Upper lobe of left lung (tissue), 4 donors: ENCODE data around the gene MT1G.

Experiments used
- EP300 ChIP-seq, 4 donors: sonication (generic); formaldehyde crosslinking; IDR thresholded peaks; one replicate each; pipeline ENCODE4 v1.5.1; 2017; ENCODE audit warnings: antibody characterized with exemption in 4 of 4, control low read depth in 2 of 4
- POLR2A ChIP-seq, 4 donors: fragments of 450-650 bp; IDR thresholded peaks; one replicate each; pipeline ENCODE4 v1.5.1; 2016 to 2017; ENCODE audit warnings: antibody characterized with exemption in 4 of 4, mild to moderate bottlenecking in 2 of 4
- TF ChIP-seq, protein P1 (sequence below), 6 experiments: fragments of 450-650 bp in 4 of 6; fragments of 200-600 bp in 2 of 6; sonication (generic) in 2 of 6; IDR thresholded peaks; one replicate each; pipeline ENCODE4 v1.5.1; 2016 to 2019; ENCODE audit warnings: antibody characterized with exemption in 6 of 6

GRCh38 chr16:56677474-56677873, 9.6 kb upstream of the MT1G start:
- TF ChIP-seq EP300 (IDR thresholded peaks at IDR 0.05) (no peak), POLR2A (IDR thresholded peaks at IDR 0.05) (no peak)
- TF ChIP-seq, protein P1, sequence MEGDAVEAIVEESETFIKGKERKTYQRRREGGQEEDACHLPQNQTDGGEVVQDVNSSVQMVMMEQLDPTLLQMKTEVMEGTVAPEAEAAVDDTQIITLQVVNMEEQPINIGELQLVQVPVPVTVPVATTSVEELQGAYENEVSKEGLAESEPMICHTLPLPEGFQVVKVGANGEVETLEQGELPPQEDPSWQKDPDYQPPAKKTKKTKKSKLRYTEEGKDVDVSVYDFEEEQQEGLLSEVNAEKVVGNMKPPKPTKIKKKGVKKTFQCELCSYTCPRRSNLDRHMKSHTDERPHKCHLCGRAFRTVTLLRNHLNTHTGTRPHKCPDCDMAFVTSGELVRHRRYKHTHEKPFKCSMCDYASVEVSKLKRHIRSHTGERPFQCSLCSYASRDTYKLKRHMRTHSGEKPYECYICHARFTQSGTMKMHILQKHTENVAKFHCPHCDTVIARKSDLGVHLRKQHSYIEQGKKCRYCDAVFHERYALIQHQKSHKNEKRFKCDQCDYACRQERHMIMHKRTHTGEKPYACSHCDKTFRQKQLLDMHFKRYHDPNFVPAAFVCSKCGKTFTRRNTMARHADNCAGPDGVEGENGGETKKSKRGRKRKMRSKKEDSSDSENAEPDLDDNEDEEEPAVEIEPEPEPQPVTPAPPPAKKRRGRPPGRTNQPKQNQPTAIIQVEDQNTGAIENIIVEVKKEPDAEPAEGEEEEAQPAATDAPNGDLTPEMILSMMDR (IDR thresholded peaks at IDR 0.05), result no peak
